CD14-positive monocyte (primary cell): ENCODE results near the gene ZSWIM3. TPM values are rescaled to one million over a fixed set of nuclear protein-coding genes. Genes with fewer than 3 reads are reported as not detected.
A peak's percentile ranks its signal among the peaks of the same experiment; 100 is the strongest.

ENCODE experiments used
- DNase-seq, 3 donors: peaks; one replicate each; pipeline ENCODE4 v3.0.0-alpha.2; 2011 to 2022
- H2AFZ ChIP-seq: 2 replicates; pipeline ENCODE4 v1.6.0; 2012; ENCODE audit warnings: mild to moderate bottlenecking, low read depth, low read length, inconsistent platforms; ENCODE audit not compliant: insufficient read depth, poor library complexity, severe bottlenecking
- H3K27ac ChIP-seq, 2 donors: 1 replicate in 1 of 2; 2 replicates in 1 of 2; pipeline ENCODE4 v1.5.1; 2012 to 2013; ENCODE audit warnings: low read length in 2 of 2, control low read depth in 1 of 2, inconsistent platforms in 1 of 2, low read depth in 1 of 2, mild to moderate bottlenecking in 1 of 2
- H3K27me3 ChIP-seq, 2 donors: one replicate each; pipeline versions ENCODE4 v1.6.0 to v1.6.1; 2011 to 2013; ENCODE audit warnings: low read length in 2 of 2; ENCODE audit not compliant: control insufficient read depth in 2 of 2, insufficient read depth in 2 of 2
- H3K36me3 ChIP-seq, 2 donors: replicated peaks in 1 of 2; 1 replicate in 1 of 2; 2 replicates in 1 of 2; pipeline versions ENCODE4 v1.5.1 to v1.6.1; 2012 to 2013; ENCODE audit warnings: low read length in 2 of 2, control low read depth in 1 of 2, inconsistent platforms in 1 of 2, mild to moderate bottlenecking in 1 of 2; ENCODE audit not compliant: insufficient read depth in 2 of 2, control insufficient read depth in 1 of 2
- H3K4me1 ChIP-seq, 2 donors: 1 replicate in 1 of 2; 2 replicates in 1 of 2; pipeline versions ENCODE4 v1.5.1 to v1.6.1; 2012 to 2013; ENCODE audit warnings: low read length in 2 of 2, control low read depth in 1 of 2, inconsistent platforms in 1 of 2, mild to moderate bottlenecking in 1 of 2, moderate library complexity in 1 of 2; ENCODE audit not compliant: insufficient read depth in 2 of 2, control insufficient read depth in 1 of 2
- H3K4me2 ChIP-seq: replicated peaks from 2 replicates; pipeline ENCODE3; 2012; ENCODE audit warnings: low read length, moderate library complexity, mild to moderate bottlenecking; ENCODE audit not compliant: poor library complexity, severe bottlenecking; ENCODE audit errors: extremely low read depth
- H3K4me3 ChIP-seq, 3 experiments: fragments of 200-600 bp in 1 of 3; sonication (generic) in 1 of 3; replicated peaks in 1 of 3; 1 replicate in 2 of 3; 2 replicates in 1 of 3; pipeline ENCODE4 v1.5.1; 2011 to 2013; ENCODE audit warnings: low read length in 3 of 3, mild to moderate bottlenecking in 3 of 3, control low read depth in 2 of 3, low read depth in 2 of 3, inconsistent platforms in 1 of 3, moderate library complexity in 1 of 3
- H3K79me2 ChIP-seq: 2 replicates; pipeline ENCODE4 v1.6.0; 2012; ENCODE audit warnings: mild to moderate bottlenecking, control low read depth, inconsistent platforms, low read length, moderate library complexity; ENCODE audit not compliant: insufficient read depth
- H3K9ac ChIP-seq: 2 replicates; pipeline ENCODE4 v1.6.0; 2017; ENCODE audit warnings: low read length, mild to moderate bottlenecking; ENCODE audit not compliant: insufficient read depth, poor library complexity, severe bottlenecking
- H3K9me3 ChIP-seq, 2 donors: replicated peaks in 1 of 2; 1 replicate in 1 of 2; 2 replicates in 1 of 2; pipeline versions ENCODE4 v1.5.1 to v1.6.1; 2012 to 2013; ENCODE audit warnings: low read length in 2 of 2, control low read depth in 1 of 2; ENCODE audit not compliant: control insufficient read depth in 1 of 2, insufficient read depth in 1 of 2
- H4K20me1 ChIP-seq: 2 replicates; pipeline ENCODE4 v1.6.0; 2012; ENCODE audit warnings: mild to moderate bottlenecking, low read length, control low read depth, moderate library complexity; ENCODE audit not compliant: insufficient read depth
- H3K27ac Mint-ChIP-seq, 7 donors: one replicate each; pipeline ENCODE4 v1.8.0; 2020; ENCODE audit warnings: mild to moderate bottlenecking in 7 of 7, mixed read lengths in 7 of 7, moderate library complexity in 6 of 7, inconsistent platforms in 2 of 7
- H3K27me3 Mint-ChIP-seq, 3 donors: one replicate each; pipeline ENCODE4 v1.8.0; 2021 to 2022; ENCODE audit warnings: low read depth in 3 of 3, mild to moderate bottlenecking in 3 of 3, mixed read lengths in 3 of 3, moderate library complexity in 3 of 3, inconsistent platforms in 1 of 3
- H3K36me3 Mint-ChIP-seq, 2 donors: one replicate each; pipeline ENCODE4 v1.8.0; 2020; ENCODE audit warnings: mixed read lengths in 2 of 2, inconsistent platforms in 1 of 2, mild to moderate bottlenecking in 1 of 2
- H3K4me1 Mint-ChIP-seq: one replicate; pipeline ENCODE4 v1.8.0; 2020; ENCODE audit warnings: mild to moderate bottlenecking, mixed read lengths
- H3K4me3 Mint-ChIP-seq, 2 donors: one replicate each; pipeline ENCODE4 v1.8.0; 2020; ENCODE audit warnings: mild to moderate bottlenecking in 2 of 2, mixed read lengths in 2 of 2, moderate library complexity in 1 of 2
- H3K9me3 Mint-ChIP-seq, 7 donors: one replicate each; pipeline ENCODE4 v1.8.0; 2020 to 2022; ENCODE audit warnings: mixed read lengths in 7 of 7, mild to moderate bottlenecking in 6 of 7, moderate library complexity in 6 of 7, inconsistent platforms in 2 of 7
- CTCF ChIP-seq: fragments of 200-600 bp; IDR thresholded peaks from one replicate; pipeline ENCODE4 v1.8.0; 2022; ENCODE audit warnings: antibody characterized with exemption, mild to moderate bottlenecking
- WGBS: methylation state at CpG from one replicate; pipeline ENCODE4 v1.1.5; 2013; ENCODE audit warnings: missing lambda C conversion rate; ENCODE audit not compliant: insufficient coverage; 5-methylcytosine and 5-hydroxymethylcytosine counted together
- intact Hi-C, 2 donors: fragments of 100-400 bp; cut with micrococcal nuclease; formaldehyde crosslinking; loops; one replicate each; pipeline versions ENCODE4 v1.15.0 to v1.15.1; 2023
- polyA plus RNA-seq, 3 donors: library from polyadenylated mRNA; depleted of rRNA in 1 of 3; unstranded in 2 of 3; stranded (reverse) in 1 of 3; fragments of 300-500 nt in 2 of 3; fragments of >200 nt in 1 of 3; fragmentation: Illumina TruSeq in 2 of 3; gene quantifications; 1 replicate in 2 of 3; 2 replicates in 1 of 3; pipeline ENCODE4 v1.2.3, GENCODE V29; 2012 to 2021

The ZSWIM3 gene
- polyA plus RNA-seq, 3 donors, result 0.29 to 1.5 (median 0.64) TPM

GRCh38 chr20:45913116-45913515 lies 55.7 kb downstream of the ZSWIM3 start:
- no peaks in the 10 kb centered on the region for H3K79me2 ChIP-seq
- H3K4me1 ChIP-seq, result peaks cover 62 to 65% of the 10 kb centered on the region in 2 donors
- no peaks in the 10 kb centered on the region for H3K27me3 ChIP-seq
- peak overlapping the region in 1 of 2 donors; percentile 35 for H3K27ac ChIP-seq
- 73% methylated on average over 2 of the region's 5 CpGs for WGBS
- no peaks in the 10 kb centered on the region for H4K20me1 ChIP-seq
- H2AFZ ChIP-seq, result no peak overlapping the region
- no peaks in the 10 kb centered on the region for H3K36me3 ChIP-seq
- H3K36me3 Mint-ChIP-seq, result peaks cover 0 to 1% of the 10 kb centered on the region in 2 donors
- intact Hi-C loops, result loop anchor here in 1 of 2 donors (5.0 kb wide), 2 partner anchors 59 to 94 kb away; partner anchors contain the start of genes MMP9 and ZNF335
- H3K27ac Mint-ChIP-seq, result peak overlapping the region in 4 of 7 donors; percentile 41 to 81 (median 63)
- peaks cover 0 to 3% (median 0%) of the 10 kb centered on the region in 7 donors for H3K9me3 Mint-ChIP-seq
- H3K9me3 ChIP-seq, result no peaks in the 10 kb centered on the region
- peaks cover 46% of the 10 kb centered on the region for H3K4me1 Mint-ChIP-seq
- peak overlapping the region; percentile 20 to 42 for H3K4me3 Mint-ChIP-seq
- no peak overlapping the region for H3K4me2 ChIP-seq
- H3K9ac ChIP-seq, result no peak overlapping the region
- peak; percentile 74 to 93 (median 89) for DNase-seq
- no peak for TF ChIP-seq CTCF
- H3K27me3 Mint-ChIP-seq, result peaks cover 2 to 3% (median 3%) of the 10 kb centered on the region in 3 donors
- no peak overlapping the region for H3K4me3 ChIP-seq

GRCh38 chr20:45917790-45918141 lies 60.4 kb downstream of the ZSWIM3 start:
- Mint-ChIP-seq H3K27ac (no peak overlapping the region), H3K4me3 (peak overlapping the region in 1 of 2 donors; percentile 37), H3K36me3 (no peaks in the 10 kb centered on the region), H3K27me3 (peaks cover 1 to 8% (median 4%) of the 10 kb centered on the region in 3 donors), H3K9me3 (peaks cover 0 to 2% (median 0%) of the 10 kb centered on the region in 7 donors), H3K4me1 (peaks cover 28% of the 10 kb centered on the region)
- H3K4me1 ChIP-seq, result peaks cover 39% of the 10 kb centered on the region in 2 donors
- no peaks in the 10 kb centered on the region for H3K36me3 ChIP-seq
- no peak overlapping the region for H3K9ac ChIP-seq
- no peak for TF ChIP-seq CTCF
- WGBS, result no CpG with 5 or more reads among the region's 5 CpGs
- no peak for DNase-seq
- H3K4me2 ChIP-seq, result no peak overlapping the region
- H4K20me1 ChIP-seq, result no peaks in the 10 kb centered on the region
- H3K4me3 ChIP-seq, result no peak overlapping the region
- no peaks in the 10 kb centered on the region for H3K27me3 ChIP-seq
- no peaks in the 10 kb centered on the region for H3K79me2 ChIP-seq
- H3K27ac ChIP-seq, result no peak overlapping the region
- intact Hi-C loops, result no loop called here
- H3K9me3 ChIP-seq, result no peaks in the 10 kb centered on the region
- no peak overlapping the region for H2AFZ ChIP-seq
